Hippocampal formation (tissue), 2 donors: ENCODE data around the gene REEP6.
"Not testable (repeated sequence)": the region's sequence is repeated elsewhere in the genome, so short reads cannot be mapped to it uniquely, and the experiment has no call there.

Experiments
- DNase-seq, 2 donors: peaks; one replicate each; lab custom pipeline; 2025; lab: John Stamatoyannopoulos, UW

The REEP6 gene

GRCh38 chr19:1524287-1524971, 33.4 kb downstream of the REEP6 start:
- DNase-seq = no peak

GRCh38 chr19:1524972-1525325, 34.0 kb downstream of the REEP6 start:
- no peak for DNase-seq

GRCh38 chr19:1525343-1525742, 34.4 kb downstream of the REEP6 start:
- DNase-seq = no peak

- no peak for DNase-seq
These were observed 35.2 kb downstream of the REEP6 start for GRCh38 chr19:1526066-1526778.

GRCh38 chr19:1526979-1527649, 36.1 kb downstream of the REEP6 start:
- DNase-seq = no peak

GRCh38 chr19:1527650-1528309, 36.8 kb downstream of the REEP6 start:
- no peak for DNase-seq

- DNase-seq = no peak
These were observed 37.8 kb downstream of the REEP6 start for GRCh38 chr19:1528596-1529429.

- DNase-seq = no peak
These were observed 38.4 kb downstream of the REEP6 start for GRCh38 chr19:1529430-1529816.

- DNase-seq = not testable (repeated sequence)
These were observed 39.9 kb downstream of the REEP6 start for GRCh38 chr19:1530856-1531255.

GRCh38 chr19:1531587-1531986, 40.6 kb downstream of the REEP6 start:
- no peak for DNase-seq

- DNase-seq = no peak
These were observed 41.0 kb downstream of the REEP6 start for GRCh38 chr19:1532003-1532402.

- no peak for DNase-seq
These were observed 42.6 kb downstream of the REEP6 start for GRCh38 chr19:1533510-1534150.

- no peak for DNase-seq
These were observed 44.0 kb downstream of the REEP6 start for GRCh38 chr19:1534972-1535371.

- DNase-seq = not testable (repeated sequence)
These were observed 44.7 kb downstream of the REEP6 start for GRCh38 chr19:1535699-1536098.

GRCh38 chr19:1538978-1539377, 48.0 kb downstream of the REEP6 start:
- no peak for DNase-seq

GRCh38 chr19:1539749-1540148, 48.8 kb downstream of the REEP6 start:
- DNase-seq = not testable (repeated sequence)

- no peak for DNase-seq
These were observed 49.5 kb downstream of the REEP6 start for GRCh38 chr19:1540365-1540925.
